HepG2 (cell line): ENCODE results near the gene NKPD1. TPM values are rescaled to one million over a fixed set of nuclear protein-coding genes. Genes with fewer than 3 reads are reported as not detected.

Experiments used
- ATAC-seq: fragments of 200-7000 bp; cut with Tn5 transposase; 3 replicates; pipeline ENCODE4 v1.9.1; 2020; ENCODE audit warnings: mild to moderate bottlenecking, moderate library complexity
- BruUV-seq: library from RNA; stranded (reverse); fragments of 400-500 nt; replicated peaks from 2 replicates; lab custom pipeline; 2021; lab: Mats Ljungman, UMichigan
- CTCF ChIA-PET: fragments of 300-600 bp; formaldehyde crosslinking; extraction: SDS; loops from one replicate; lab custom pipeline; 2021; ENCODE audit warnings: low total read pairs, inconsistent platforms, low intra/inter-chr PET ratio; lab: Yijun Ruan, JAX
- POLR2A ChIA-PET: fragments of 350-600 bp; sonication (Branson Sonifier 250); formaldehyde crosslinking; loops from one replicate; lab custom pipeline; 2020; ENCODE audit warnings: antibody characterized with exemption, inconsistent platforms; lab: Yijun Ruan, JAX
- DNase-seq: peaks from one replicate; pipeline ENCODE4 v3.0.0-alpha.2; 2015; ENCODE audit warnings: low spot score
- FAIRE-seq: peaks from 3 replicates; lab custom pipeline; 2011; peaks lifted over from hg19 to GRCh38; lab: Jason Lieb, UNC
- H2AFZ ChIP-seq: one replicate; pipeline ENCODE4 v1.6.1; 2011; ENCODE audit warnings: low read length, inconsistent platforms
- H3K27ac ChIP-seq: fragments of 300-600 bp; 3 replicates; pipeline ENCODE4 v1.8.0; 2011; ENCODE audit warnings: mixed run types, mild to moderate bottlenecking, mixed read lengths, low read length, inconsistent platforms; ENCODE audit not compliant: insufficient read depth; ENCODE audit errors: extremely low read length
- H3K27me3 ChIP-seq, 2 experiments: fragments of 200-600 bp in 1 of 2; 2 replicates in 1 of 2; 3 replicates in 1 of 2; pipeline versions ENCODE4 v1.6.0 to v1.8.0; 2011; ENCODE audit warnings: low read length in 2 of 2, mild to moderate bottlenecking in 2 of 2, moderate library complexity in 2 of 2, inconsistent platforms in 1 of 2; ENCODE audit not compliant: insufficient read depth in 2 of 2, control insufficient read depth in 1 of 2
- H3K36me3 ChIP-seq, 2 experiments: fragments of 200-600 bp in 1 of 2; replicated peaks in 1 of 2; 2 replicates in 1 of 2; 3 replicates in 1 of 2; pipeline versions ENCODE4 v1.5.1 to v1.8.0; 2011; ENCODE audit warnings: low read length in 2 of 2, inconsistent platforms in 1 of 2; ENCODE audit not compliant: insufficient read depth in 2 of 2, control insufficient read depth in 1 of 2
- H3K4me1 ChIP-seq: 2 replicates; pipeline ENCODE4 v1.5.1; 2012; ENCODE audit warnings: low read length, inconsistent platforms; ENCODE audit not compliant: insufficient read depth
- H3K4me2 ChIP-seq: 2 replicates; pipeline ENCODE4 v1.6.0; 2011; ENCODE audit warnings: low read depth, low read length, inconsistent platforms
- H3K4me3 ChIP-seq, 3 experiments: fragments of 200-600 bp in 1 of 3; sonication (generic), shearing (Covaris generic) in 1 of 3; replicated peaks in 1 of 3; 2 replicates each; pipeline ENCODE4 v1.5.1; 2011 to 2016; ENCODE audit warnings: low read length in 3 of 3, inconsistent platforms in 2 of 3, low read depth in 2 of 3, mild to moderate bottlenecking in 2 of 3, control low read depth in 1 of 3, mixed read lengths in 1 of 3; ENCODE audit not compliant: insufficient read depth in 1 of 3
- H3K79me2 ChIP-seq: one replicate; pipeline ENCODE4 v1.6.1; 2011; ENCODE audit warnings: low read length, inconsistent platforms; ENCODE audit not compliant: insufficient read depth
- H3K9ac ChIP-seq: 2 replicates; pipeline ENCODE4 v1.6.0; 2011; ENCODE audit warnings: mild to moderate bottlenecking, low read depth, low read length, inconsistent platforms; ENCODE audit not compliant: insufficient read depth
- H3K9me3 ChIP-seq: 2 replicates; pipeline ENCODE4 v1.5.1; 2012; ENCODE audit warnings: mild to moderate bottlenecking, low read length
- H4K20me1 ChIP-seq: 2 replicates; pipeline ENCODE4 v1.6.0; 2011; ENCODE audit warnings: inconsistent platforms, mild to moderate bottlenecking, low read length, moderate library complexity; ENCODE audit not compliant: insufficient read depth
- DR1 ChIP-seq: sonication (generic); formaldehyde crosslinking; IDR thresholded peaks from 2 replicates; pipeline ENCODE4 v1.8.0; 2021; ENCODE audit warnings: mild to moderate bottlenecking, missing genetic modification reagents, inconsistent platforms
- ELF4 ChIP-seq: sonication (generic); formaldehyde crosslinking; IDR thresholded peaks from 2 replicates; pipeline ENCODE4 v1.5.0; 2020; ENCODE audit warnings: missing genetic modification reagents, mild to moderate bottlenecking, moderate library complexity, borderline replicate concordance
- HMG20B ChIP-seq: conservative IDR thresholded peaks from 2 replicates; pipeline ENCODE4 v1.6.1; 2016; ENCODE audit warnings: missing genetic modification reagents, missing compliant biosample characterization
- KDM6A ChIP-seq: IDR thresholded peaks from 2 replicates; pipeline ENCODE4 v1.6.1; 2016; ENCODE audit warnings: low read depth
- MATR3 ChIP-seq: sonication (generic); formaldehyde crosslinking; IDR thresholded peaks from 2 replicates; pipeline ENCODE4 v1.4.0; 2020; ENCODE audit warnings: missing genetic modification reagents
- MBNL3 ChIP-seq: fragments of 250-450 bp; sonication (Bioruptor Pico); conservative IDR thresholded peaks from 2 replicates; pipeline ENCODE4 v1.8.0; 2022; ENCODE audit warnings: mild to moderate bottlenecking, inconsistent platforms
- SCMH1 ChIP-seq: sonication (generic); formaldehyde crosslinking; IDR thresholded peaks from 2 replicates; pipeline ENCODE4 v1.9.0; 2021; ENCODE audit warnings: missing genetic modification reagents, mild to moderate bottlenecking, borderline replicate concordance
- TMF1 ChIP-seq: sonication (generic); formaldehyde crosslinking; IDR thresholded peaks from 2 replicates; pipeline ENCODE4 v1.8.1; 2022; ENCODE audit warnings: low read depth, missing genetic modification reagents
- ZNF17 ChIP-seq: sonication (generic); formaldehyde crosslinking; IDR thresholded peaks from 2 replicates; pipeline ENCODE4 v1.5.0; 2020; ENCODE audit warnings: mild to moderate bottlenecking, missing genetic modification reagents
- ZSCAN12 ChIP-seq: sonication (generic); formaldehyde crosslinking; IDR thresholded peaks from 2 replicates; pipeline ENCODE4 v1.9.0; 2021; ENCODE audit warnings: mild to moderate bottlenecking, missing genetic modification reagents
- WGBS: methylation state at CpG from one replicate; pipeline ENCODE4 v1.1.6; 2017; ENCODE audit warnings: low lambda C conversion rate; 5-methylcytosine and 5-hydroxymethylcytosine counted together
- in situ Hi-C: cut with HindIII; loops from 2 replicates; pipeline ENCODE4 v1.10.0; 2017; ENCODE audit warnings: low pct_unique_long_range_greater_than_20kb; ENCODE audit not compliant: extremely low pct_ligation_motif_present
- intact Hi-C: fragments of 100-400 bp; cut with micrococcal nuclease; formaldehyde crosslinking; loops from one replicate; pipeline ENCODE4 v1.10.0; 2022; ENCODE audit not compliant: unreplicated experiment
- polyA plus RNA-seq, 8 experiments: library from polyadenylated mRNA; depleted of rRNA in 3 of 8; stranded (reverse) in 7 of 8; unstranded in 1 of 8; fragments of >200 nt; fragmentation: Illumina TruSeq in 4 of 8; extraction: Trizol in 4 of 8; gene quantifications; 2 replicates each; pipeline versions ENCODE4 v1.2.1 to v1.2.3, GENCODE V29; 2011 to 2016; ENCODE audit warnings: low read depth in 4 of 8, missing spikeins in 1 of 8, mixed read lengths in 1 of 8; ENCODE audit not compliant: insufficient read depth in 1 of 8
- total RNA-seq, 5 experiments: library from RNA; depleted of rRNA; stranded (reverse); fragments of >200 nt; fragmentation: Illumina TruSeq; extraction: Trizol; gene quantifications; 2 replicates each; pipeline ENCODE4 v1.2.3, GENCODE V29; 2016; ENCODE audit warnings: low read depth in 1 of 5
- TF ChIP-seq, protein P1 (sequence below): sonication (generic); formaldehyde crosslinking; IDR thresholded peaks from 2 replicates; pipeline ENCODE4 v1.8.0; 2022; ENCODE audit warnings: mild to moderate bottlenecking, missing genetic modification reagents

Gene NKPD1
- total and polyA plus RNA-seq, 2 of the 13 experiments (the other 11 are each of a cell fraction or from before 2014, with no cell fraction given), result 0.03 TPM; not detected in 1

GRCh38 chr19:45170146-45171106 lies 9.6 kb upstream of the NKPD1 start (continued):
- TF ChIP-seq ELF4 (CRISPR knock-in tag), result no peak
- TF ChIP-seq, all 625 proteins: peak for 3

GRCh38 chr19:45169602-45170001 lies 8.8 kb upstream of the NKPD1 start:
- FAIRE-seq, result no peak
- WGBS, result 87% methylated on average over 6 of the region's 10 CpGs
- CTCF ChIA-PET, result no interaction called here
- no peak for TF ChIP-seq ZSCAN12 (CRISPR knock-in tag)
- TF ChIP-seq KDM6A (CRISPR knock-in tag), result no peak
- TF ChIP-seq MATR3 (CRISPR knock-in tag), result no peak
- no peak for TF ChIP-seq SCMH1 (CRISPR knock-in tag)
- TF ChIP-seq, protein P1, sequence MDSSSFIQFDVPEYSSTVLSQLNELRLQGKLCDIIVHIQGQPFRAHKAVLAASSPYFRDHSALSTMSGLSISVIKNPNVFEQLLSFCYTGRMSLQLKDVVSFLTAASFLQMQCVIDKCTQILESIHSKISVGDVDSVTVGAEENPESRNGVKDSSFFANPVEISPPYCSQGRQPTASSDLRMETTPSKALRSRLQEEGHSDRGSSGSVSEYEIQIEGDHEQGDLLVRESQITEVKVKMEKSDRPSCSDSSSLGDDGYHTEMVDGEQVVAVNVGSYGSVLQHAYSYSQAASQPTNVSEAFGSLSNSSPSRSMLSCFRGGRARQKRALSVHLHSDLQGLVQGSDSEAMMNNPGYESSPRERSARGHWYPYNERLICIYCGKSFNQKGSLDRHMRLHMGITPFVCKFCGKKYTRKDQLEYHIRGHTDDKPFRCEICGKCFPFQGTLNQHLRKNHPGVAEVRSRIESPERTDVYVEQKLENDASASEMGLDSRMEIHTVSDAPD (CRISPR knock-in tag), result no peak
- TF ChIP-seq TMF1 (CRISPR knock-in tag), result no peak
- no peak for TF ChIP-seq DR1 (CRISPR knock-in tag)
- TF ChIP-seq MBNL3 (CRISPR knock-in tag), result no peak
- TF ChIP-seq ZNF17 (CRISPR knock-in tag), result no peak
- no peak for TF ChIP-seq HMG20B (CRISPR knock-in tag)
- TF ChIP-seq, all 625 proteins: peak for 0
- POLR2A ChIA-PET, result interaction anchor here (1.8 to 4.0 kb wide), 2 partner anchors 9 to 15 kb away, joined by 3 to 29 read pairs; partner anchors contain the start of genes BLOC1S3 and TRAPPC6A
- Histone ChIP-seq H3K9me3 (no peaks in the 10 kb centered on the region), H3K9ac (no peak overlapping the region), H3K27me3 (no peaks in the 10 kb centered on the region), H2AFZ (no peak overlapping the region), H3K27ac (no peak overlapping the region), H3K4me1 (peaks cover 97% of the 10 kb centered on the region), H3K4me3 (no peak overlapping the region), H3K79me2 (no peaks in the 10 kb centered on the region), H4K20me1 (no peaks in the 10 kb centered on the region), H3K4me2 (no peak overlapping the region), H3K36me3 (no peaks in the 10 kb centered on the region)
- in situ Hi-C loops (no loop called here), intact Hi-C loops (no loop called here)
- no peak for ATAC-seq
- BruUV-seq, result no TSS peak
- DNase-seq, result no peak
